SHP77 (cell line): ENCODE data around the gene ARL8B.
A peak's percentile ranks its signal among the peaks of the same experiment; 100 is the strongest.

ENCODE experiments used
- DNase-seq, 2 experiments: peaks; one replicate each; lab custom pipeline; 2025; lab: John Stamatoyannopoulos, UW

The ARL8B gene

GRCh38 chr3:5187156-5187919 is 65.2 kb downstream of the ARL8B start, which contains the start of gene EDEM1:
Gene EDEM1, plus strand, starts transcription at chr3:5187707. Its CDS starts 99 bp downstream, at chr3:5187806.
- peak; percentile 79 to 96 for DNase-seq

- DNase-seq, result peak in 1 of 2 experiments; percentile 17
Measured at GRCh38 chr3:5187920-5188418, 65.9 kb downstream of the ARL8B start.

GRCh38 chr3:5188419-5189221 is 66.5 kb downstream of the ARL8B start:
- peak in 1 of 2 experiments; percentile 4 for DNase-seq

GRCh38 chr3:5190147-5190791 is 68.2 kb downstream of the ARL8B start:
- DNase-seq, result no peak

- DNase-seq, result no peak
Measured at GRCh38 chr3:5191555-5192304, 69.6 kb downstream of the ARL8B start.

- DNase-seq, result no peak
Measured at GRCh38 chr3:5192571-5193365, 70.7 kb downstream of the ARL8B start.

GRCh38 chr3:5194341-5194740 is 72.2 kb downstream of the ARL8B start:
- no peak for DNase-seq

- no peak for DNase-seq
Measured at GRCh38 chr3:5194801-5195509, 72.9 kb downstream of the ARL8B start.

GRCh38 chr3:5195605-5196004 is 73.5 kb downstream of the ARL8B start:
- DNase-seq, result no peak

GRCh38 chr3:5197022-5197421 is 74.9 kb downstream of the ARL8B start:
- no peak for DNase-seq

GRCh38 chr3:5197470-5198312 is 75.6 kb downstream of the ARL8B start:
- DNase-seq, result no peak

GRCh38 chr3:5198313-5198677 is 76.2 kb downstream of the ARL8B start:
- DNase-seq, result no peak

GRCh38 chr3:5198986-5199731 is 77.1 kb downstream of the ARL8B start:
- no peak for DNase-seq

GRCh38 chr3:5201536-5201935 is 79.4 kb downstream of the ARL8B start:
- DNase-seq, result no peak

GRCh38 chr3:5202222-5202621 is 80.1 kb downstream of the ARL8B start:
- no peak for DNase-seq

- DNase-seq, result no peak
Measured at GRCh38 chr3:5205165-5205941, 83.3 kb downstream of the ARL8B start.

- DNase-seq, result no peak
Measured at GRCh38 chr3:5210926-5211325, 88.8 kb downstream of the ARL8B start.
